Testis (tissue), 3 donors: ENCODE results near the gene SPRN. TPM values are rescaled to one million over a fixed set of nuclear protein-coding genes. Genes with fewer than 3 reads are reported as not detected.
A peak's percentile ranks its signal among the peaks of the same experiment; 100 is the strongest.

Experiments
- DNase-seq: peaks from one replicate; pipeline ENCODE4 v3.0.0-alpha.2; 2019
- H3K27ac ChIP-seq, 2 donors: fragments of 200-600 bp; sonication (generic); one replicate each; pipeline ENCODE4 v1.5.1; 2019
- H3K27me3 ChIP-seq: fragments of 200-600 bp; sonication (generic); one replicate; pipeline ENCODE4 v1.5.1; 2019
- H3K36me3 ChIP-seq: fragments of 200-600 bp; sonication (generic); one replicate; pipeline ENCODE4 v1.5.1; 2017; ENCODE audit warnings: low read depth; ENCODE audit errors: missing control alignments
- H3K4me1 ChIP-seq: fragments of 200-600 bp; sonication (generic); one replicate; pipeline ENCODE4 v1.5.1; 2019
- H3K4me3 ChIP-seq, 2 donors: fragments of 200-600 bp; sonication (generic); one replicate each; pipeline ENCODE4 v1.5.1; 2017 to 2019
- H3K9me3 ChIP-seq: fragments of 200-600 bp; sonication (generic); one replicate; pipeline ENCODE4 v1.5.1; 2017
- CTCF ChIP-seq, 3 experiments: fragments of 450-650 bp in 2 of 3; fragments of 200-600 bp in 1 of 3; sonication (generic) in 1 of 3; IDR thresholded peaks; one replicate each; pipeline ENCODE4 v1.5.1; 2016 to 2019; ENCODE audit warnings: antibody characterized with exemption in 3 of 3, mild to moderate bottlenecking in 2 of 3, moderate library complexity in 1 of 3
- POLR2A ChIP-seq: fragments of 450-650 bp; IDR thresholded peaks from one replicate; pipeline ENCODE4 v1.6.1; 2017; ENCODE audit warnings: antibody characterized with exemption, mild to moderate bottlenecking, moderate library complexity
- WGBS, 2 donors: methylation state at CpG; one replicate each; pipeline ENCODE4 v1.1.5; 2018; 5-methylcytosine and 5-hydroxymethylcytosine counted together
- intact Hi-C: fragments of 100-400 bp; cut with DNase I; formaldehyde crosslinking; loops from one replicate; pipeline ENCODE4 v1.15.1; 2023; ENCODE audit warnings: low total_unique reads
- polyA plus RNA-seq: library from polyadenylated mRNA; stranded (reverse); fragments of 350-450 nt; fragmentation: Illumina TruSeq; extraction: RNeasy Lipid Tissue Mini Kit (QIAGEN cat#74804); gene quantifications from one replicate; pipeline ENCODE4 v1.2.3, GENCODE V29; 2014; ENCODE audit warnings: low read depth, low replicate concordance; ENCODE audit not compliant: insufficient read depth
- total RNA-seq, 2 donors: library from RNA; depleted of rRNA; stranded (reverse); fragments of >200 nt; gene quantifications; one replicate each; pipeline ENCODE4 v1.2.3, GENCODE V29; 2016

SPRN gene
- total and polyA plus RNA-seq, 3 donors from 2014 or later, result 1.7 to 2.7 (median 1.8) TPM

GRCh38 chr10:133394801-133395221, 29.6 kb downstream of the SPRN start:
- Histone ChIP-seq H3K27me3 (no peaks in the 10 kb centered on the region), H3K27ac (peak overlapping the region; percentile 69 to 85), H3K4me3 (peak overlapping the region; percentile 95 to 100), H3K9me3 (no peaks in the 10 kb centered on the region), H3K36me3 (no peaks in the 10 kb centered on the region), H3K4me1 (peaks cover 20% of the 10 kb centered on the region)
- intact Hi-C loops, result no loop called here
- 10 to 17% methylated on average over 14 to 21 of the region's 21 CpGs for WGBS, 2 donors
- DNase-seq, result peak; percentile 14
- TF ChIP-seq POLR2A, result no peak
- TF ChIP-seq CTCF (IDR thresholded peaks at IDR 0.05), result no peak

DNA sequence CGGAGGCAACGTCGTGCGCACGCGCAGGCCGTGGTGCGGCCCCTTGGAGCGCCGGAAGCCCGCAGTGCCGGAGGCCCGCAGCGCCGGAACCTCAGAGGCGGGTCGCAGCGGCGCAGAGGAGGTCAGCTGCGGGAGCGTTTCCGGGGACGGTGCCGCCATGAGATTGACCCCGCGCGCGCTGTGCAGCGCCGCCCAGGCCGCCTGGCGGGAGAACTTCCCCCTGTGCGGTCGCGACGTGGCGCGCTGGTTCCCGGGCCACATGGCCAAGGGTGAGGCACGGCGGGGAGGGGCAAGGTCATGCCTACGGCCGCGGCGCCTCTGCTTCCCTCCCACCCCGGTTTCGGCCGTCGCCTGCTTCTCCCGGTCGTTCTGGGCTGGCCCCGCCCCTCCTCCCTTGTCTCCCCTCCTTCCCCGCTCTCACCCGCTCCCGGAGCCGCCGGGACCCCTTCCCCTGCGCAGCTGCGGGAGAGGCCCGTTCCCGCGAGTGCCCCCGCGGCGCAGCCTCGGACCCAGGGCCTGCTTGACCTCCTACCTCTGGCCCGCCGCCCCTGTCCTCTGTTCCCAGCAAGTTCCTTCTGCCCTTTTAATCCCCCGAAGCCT, 30.3 kb downstream of the SPRN start, which contains the start of gene MTG1:
MTG1 (plus strand) TSS at position 94 of the 600 bp plus-strand sequence; CDS start at position 158, 64 bp downstream.
- Histone ChIP-seq H3K4me3 (peak within 1 kb of the TSS; percentile 95 to 100), H3K27me3 (no peaks in the 10 kb centered on the region), H3K36me3 (no peaks in the 10 kb centered on the region), H3K9me3 (no peaks in the 10 kb centered on the region), H3K27ac (peak within 1 kb of the TSS; percentile 69 to 85), H3K4me1 (peaks cover 20% of the 10 kb centered on the region)
- WGBS, 2 donors, result 0 to 1% methylated on average over 13 to 67 of the region's 69 CpGs
- intact Hi-C loops, result no loop called here
- peak; percentile 94 for DNase-seq
- TF ChIP-seq CTCF (IDR thresholded peaks at IDR 0.05), result peak in 2 of 3 experiments; percentile 18 to 54
- TF ChIP-seq POLR2A, result no peak

GRCh38 chr10:133393401-133394063, 30.9 kb downstream of the SPRN start:
- peak; percentile 21 for DNase-seq

DNA sequence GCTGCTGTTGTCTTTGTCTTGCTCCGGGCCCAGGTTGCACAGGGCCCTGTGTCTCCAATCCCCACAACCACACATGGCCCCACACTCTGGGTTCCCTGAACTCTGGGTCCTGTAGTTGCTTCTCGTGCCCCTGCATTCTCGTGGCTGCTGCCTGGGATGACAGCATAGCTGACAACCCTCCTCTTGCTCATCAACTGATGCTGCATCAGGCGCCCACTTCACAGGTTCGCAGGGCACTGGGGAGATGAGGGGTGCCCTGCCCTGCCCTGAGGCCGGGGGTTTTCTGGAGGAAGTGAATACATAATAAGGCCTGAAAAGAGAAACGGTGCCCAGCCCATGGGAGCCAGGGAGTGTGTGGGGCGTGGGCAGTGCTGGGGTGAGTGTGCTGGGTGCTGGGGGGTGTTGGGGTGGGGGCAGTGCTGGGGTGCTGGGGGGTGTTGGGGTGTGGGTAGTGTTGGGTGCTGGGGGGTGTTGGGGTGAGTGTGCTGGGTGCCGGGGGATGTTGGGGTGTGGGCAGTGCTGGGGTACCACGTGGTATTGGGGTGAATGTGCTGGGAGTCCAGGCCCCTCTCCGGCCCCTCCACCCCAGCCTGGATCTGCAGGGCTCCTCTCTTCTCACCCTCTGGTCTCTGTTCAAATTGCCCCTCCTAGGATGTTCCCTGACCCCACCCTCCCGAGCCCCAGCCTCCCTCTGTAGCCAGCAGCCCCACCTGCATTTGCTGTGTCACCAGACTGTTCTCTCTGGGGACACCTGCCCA, 32.5 kb downstream of the SPRN start:
- 76 to 93% methylated on average over 8 to 12 of the region's 12 CpGs for WGBS, 2 donors
- no peaks in the 10 kb centered on the region for H3K36me3 ChIP-seq
- intact Hi-C loops, result no loop called here

More at GRCh38 chr10:133393401-133394063, 30.9 kb downstream of the SPRN start:
- Histone ChIP-seq H3K27ac (peak overlapping the region in 1 of 2 donors; percentile 85), H3K27me3 (no peaks in the 10 kb centered on the region), H3K4me3 (peak overlapping the region; percentile 95 to 100), H3K4me1 (peaks cover 20% of the 10 kb centered on the region), H3K9me3 (no peaks in the 10 kb centered on the region), H3K36me3 (no peaks in the 10 kb centered on the region)
- TF ChIP-seq POLR2A (no peak), CTCF (IDR thresholded peaks at IDR 0.05) (no peak)
- intact Hi-C loops, result no loop called here
- 26 to 27% methylated on average over 27 of the region's 27 CpGs for WGBS, 2 donors

More for the DNA sequence above, 32.5 kb downstream of the SPRN start:
- no peak overlapping the region for H3K4me3 ChIP-seq
- no peak overlapping the region for H3K27ac ChIP-seq
- TF ChIP-seq CTCF (IDR thresholded peaks at IDR 0.05) (no peak), POLR2A (no peak)
- no peaks in the 10 kb centered on the region for H3K27me3 ChIP-seq
- H3K4me1 ChIP-seq, result peaks cover 20% of the 10 kb centered on the region
- peak; percentile 12 for DNase-seq
- no peaks in the 10 kb centered on the region for H3K9me3 ChIP-seq
